Measurements from ENCODE around the gene WDR88.

Gene WDR88

GRCh38 chr19:33132021-33132420, at the start of gene WDR88:
Gene WDR88, plus strand, starts transcription at chr19:33132114. Its CDS starts 56 bp downstream, at chr19:33132170.
- no peak for DNase-seq (ENCODE audit: extremely low read depth, low read depth)
- no peak for TF ChIP-seq CTCF (IDR thresholded peaks at IDR 0.05; ENCODE audit: low read depth, low read length, missing control alignments)
- H3K4me3 ChIP-seq (replicated peaks; ENCODE audit: low read depth, low read length) = no peak within 1 kb of the TSS

- no peak overlapping the region for H3K4me3 ChIP-seq (replicated peaks; ENCODE audit: low read depth, low read length)
- TF ChIP-seq CTCF (IDR thresholded peaks at IDR 0.05; ENCODE audit: low read depth, low read length, missing control alignments) = no peak
- DNase-seq (ENCODE audit: extremely low read depth, low read depth) = no peak
Observed at GRCh38 chr19:33085570-33086128, 46.3 kb upstream of the WDR88 start.

GRCh38 chr19:33086955-33087354, 45.0 kb upstream of the WDR88 start:
- no peak for TF ChIP-seq CTCF (IDR thresholded peaks at IDR 0.05; ENCODE audit: low read depth, low read length, missing control alignments)
- no peak overlapping the region for H3K4me3 ChIP-seq (replicated peaks; ENCODE audit: low read depth, low read length)
- DNase-seq (ENCODE audit: extremely low read depth, low read depth) = no peak

GRCh38 chr19:33089010-33089409, 42.9 kb upstream of the WDR88 start:
- DNase-seq (ENCODE audit: extremely low read depth, low read depth) = no peak
- H3K4me3 ChIP-seq (replicated peaks; ENCODE audit: low read depth, low read length) = no peak overlapping the region
- TF ChIP-seq CTCF (IDR thresholded peaks at IDR 0.05; ENCODE audit: low read depth, low read length, missing control alignments) = no peak

- TF ChIP-seq CTCF (IDR thresholded peaks at IDR 0.05; ENCODE audit: low read depth, low read length, missing control alignments) = no peak
Observed at GRCh38 chr19:33090179-33090578, 41.7 kb upstream of the WDR88 start.

GRCh38 chr19:33093420-33094210, 38.3 kb upstream of the WDR88 start:
- no peak overlapping the region for H3K4me3 ChIP-seq (replicated peaks; ENCODE audit: low read depth, low read length)
- no peak for TF ChIP-seq CTCF (IDR thresholded peaks at IDR 0.05; ENCODE audit: low read depth, low read length, missing control alignments)
- no peak for DNase-seq (ENCODE audit: extremely low read depth, low read depth)

More at GRCh38 chr19:33090179-33090578, 41.7 kb upstream of the WDR88 start:
- no peak overlapping the region for H3K4me3 ChIP-seq (replicated peaks; ENCODE audit: low read depth, low read length)
- DNase-seq (ENCODE audit: extremely low read depth, low read depth) = no peak

Data from HFF-Myc (cell line).